Measurements from ENCODE around the gene PLCG2. TPM values are rescaled to one million over a fixed set of nuclear protein-coding genes. Genes with fewer than 3 reads are reported as not detected.

PLCG2 gene
- total and polyA plus RNA-seq, 2 of the 8 experiments (the other 6 are each of a cell fraction or from before 2014, with no cell fraction given), result 6.1 to 6.9 TPM

- TF ChIP-seq CHD7 (IDR thresholded peaks at IDR 0.05; ENCODE audit: insufficient replicate concordance, low read length) (no peak), MAFK (IDR thresholded peaks at IDR 0.05; ENCODE audit: low read depth, low read length) (no peak), HDAC2 (IDR thresholded peaks at IDR 0.05; ENCODE audit: borderline replicate concordance in 1 of 2, low read depth in 2 of 2, low read length in 2 of 2) (no peak), CTBP2 (IDR thresholded peaks at IDR 0.05; ENCODE audit: borderline replicate concordance, insufficient read depth, insufficient read length, low read length) (no peak), HDAC6 (IDR thresholded peaks at IDR 0.05; ENCODE audit: low read depth, low read length) (no peak), FOSL1 (IDR thresholded peaks at IDR 0.05; ENCODE audit: insufficient read depth, low read depth, low read length) (no peak), SIN3A (conservative IDR thresholded peaks at IDR 0.05 in 1 of 2, IDR thresholded peaks at IDR 0.05 in 1 of 2; ENCODE audit: low read depth in 1 of 2, low read length in 2 of 2) (no peak), RAD21 (IDR thresholded peaks at IDR 0.05 in 1 of 2, conservative IDR thresholded peaks at IDR 0.05 in 1 of 2; ENCODE audit: low read depth in 2 of 2, low read length in 2 of 2) (no peak), CBX8 (IDR thresholded peaks at IDR 0.05; ENCODE audit: borderline replicate concordance, low read depth, low read length) (no peak), CHD1 (IDR thresholded peaks at IDR 0.05; ENCODE audit: low read depth, low read length) (no peak), SP4 (IDR thresholded peaks at IDR 0.05; ENCODE audit: low read length) (no peak)
Observed at GRCh38 chr16:81987121-81987520, 208.0 kb downstream of the PLCG2 start (continued).
